ENCODE measurements around the gene NBEA.
"Not testable (repeated sequence)": the region's sequence is repeated elsewhere in the genome, so short reads cannot be mapped to it uniquely, and the experiment has no call there.

Gene NBEA

GRCh38 chr13:34941835-34942731, at the start of gene NBEA:
Gene NBEA, plus strand, starts transcription at chr13:34942270. Its CDS starts 551 bp downstream, at chr13:34942821.
- DNase-seq (ENCODE audit: low read depth, low spot score) = peak; percentile 8
- no peak within 1 kb of the TSS for H3K27ac ChIP-seq

GRCh38 chr13:34894756-34895155, 47.3 kb upstream of the NBEA start:
- no peak overlapping the region for H3K27ac ChIP-seq
- no peak for DNase-seq (ENCODE audit: low read depth, low spot score)

- peak overlapping the region; percentile 39 for H3K27ac ChIP-seq
- DNase-seq (ENCODE audit: low read depth, low spot score) = no peak
Measured at GRCh38 chr13:34897220-34897619, 44.9 kb upstream of the NBEA start.

- H3K27ac ChIP-seq = no peak overlapping the region
- DNase-seq (ENCODE audit: low read depth, low spot score) = no peak
Measured at GRCh38 chr13:34899888-34900287, 42.2 kb upstream of the NBEA start.

GRCh38 chr13:34900288-34900739, 41.8 kb upstream of the NBEA start:
- DNase-seq (ENCODE audit: low read depth, low spot score) = no peak
- no peak overlapping the region for H3K27ac ChIP-seq

GRCh38 chr13:34901572-34901971, 40.5 kb upstream of the NBEA start:
- H3K27ac ChIP-seq = no peak overlapping the region
- no peak for DNase-seq (ENCODE audit: low read depth, low spot score)

GRCh38 chr13:34911159-34911558, 30.9 kb upstream of the NBEA start:
- H3K27ac ChIP-seq = no peak overlapping the region
- DNase-seq (ENCODE audit: low read depth, low spot score) = no peak

- no peak overlapping the region for H3K27ac ChIP-seq
- DNase-seq (ENCODE audit: low read depth, low spot score) = no peak
Measured at GRCh38 chr13:34913040-34913439, 29.0 kb upstream of the NBEA start.

- DNase-seq (ENCODE audit: low read depth, low spot score) = no peak
- no peak overlapping the region for H3K27ac ChIP-seq
Measured at GRCh38 chr13:34914416-34914815, 27.7 kb upstream of the NBEA start.

GRCh38 chr13:34926508-34926907, 15.6 kb upstream of the NBEA start:
- no peak overlapping the region for H3K27ac ChIP-seq
- DNase-seq (ENCODE audit: low read depth, low spot score) = peak; percentile 8

- not testable (repeated sequence) for H3K27ac ChIP-seq; DNase-seq (ENCODE audit: low read depth, low spot score)
Measured at GRCh38 chr13:34928676-34929075, 13.4 kb upstream of the NBEA start.

- H3K27ac ChIP-seq = no peak overlapping the region
- DNase-seq (ENCODE audit: low read depth, low spot score) = no peak
Measured at GRCh38 chr13:34931572-34931971, 10.5 kb upstream of the NBEA start.

GRCh38 chr13:34933349-34933748, 8.7 kb upstream of the NBEA start:
- no peak for DNase-seq (ENCODE audit: low read depth, low spot score)
- H3K27ac ChIP-seq = no peak overlapping the region

GRCh38 chr13:34933786-34934185, 8.3 kb upstream of the NBEA start:
- H3K27ac ChIP-seq = no peak overlapping the region
- no peak for DNase-seq (ENCODE audit: low read depth, low spot score)

- no peak for DNase-seq (ENCODE audit: low read depth, low spot score)
Measured at GRCh38 chr13:34935841-34936240, 6.2 kb upstream of the NBEA start.

GRCh38 chr13:34939771-34940170, 2.3 kb upstream of the NBEA start:
- DNase-seq (ENCODE audit: low read depth, low spot score) = no peak
- no peak overlapping the region for H3K27ac ChIP-seq

More at GRCh38 chr13:34935841-34936240, 6.2 kb upstream of the NBEA start:
- H3K27ac ChIP-seq = no peak overlapping the region

- H3K27ac ChIP-seq = no peak overlapping the region
- DNase-seq (ENCODE audit: low read depth, low spot score) = no peak
Measured at GRCh38 chr13:34941436-34941834, 635 bp upstream of the NBEA start.

GRCh38 chr13:34942732-34943435, 814 bp downstream of the NBEA start:
- no peak overlapping the region for H3K27ac ChIP-seq
- no peak for DNase-seq (ENCODE audit: low read depth, low spot score)

- DNase-seq (ENCODE audit: low read depth, low spot score) = no peak
Measured at GRCh38 chr13:34943436-34944273, 1.6 kb downstream of the NBEA start.

GRCh38 chr13:34944274-34944634, 2.2 kb downstream of the NBEA start:
- no peak for DNase-seq (ENCODE audit: low read depth, low spot score)
- H3K27ac ChIP-seq = no peak overlapping the region

More at GRCh38 chr13:34943436-34944273, 1.6 kb downstream of the NBEA start:
- no peak overlapping the region for H3K27ac ChIP-seq
